GM12878 (cell line): Measurements from ENCODE around the gene PMPCA. TPM values are rescaled to one million over a fixed set of nuclear protein-coding genes. Genes with fewer than 3 reads are reported as not detected.

Experiments
- ATAC-seq: fragments of 200-7000 bp; cut with Tn5 transposase; 3 replicates; pipeline ENCODE4 v1.9.1; 2020; ENCODE audit warnings: mild to moderate bottlenecking, moderate library complexity
- BruUV-seq: library from RNA; stranded (reverse); fragments of 400-500 nt; replicated peaks from 2 replicates; lab custom pipeline; 2021; lab: Mats Ljungman, UMichigan
- CTCF ChIA-PET: fragments of 300-600 bp; sonication (Branson Sonifier 250); formaldehyde crosslinking; extraction: SDS; loops from one replicate; lab custom pipeline; 2021; ENCODE audit warnings: inconsistent platforms; lab: Yijun Ruan, JAX
- POLR2A ChIA-PET: fragments of 350-600 bp; formaldehyde crosslinking; extraction: SDS; loops from one replicate; lab custom pipeline; 2021; ENCODE audit warnings: inconsistent platforms; lab: Charles Lee
- RAD21 ChIA-PET: fragments of 300-600 bp; sonication (Branson Sonifier 250); formaldehyde crosslinking; loops from one replicate; lab custom pipeline; 2023; ENCODE audit warnings: antibody characterized with exemption; ENCODE audit not compliant: unreplicated experiment; lab: Charles Lee
- SMC1A ChIA-PET: fragments of 300-600 bp; sonication (Branson Sonifier 250); formaldehyde crosslinking; loops from one replicate; lab custom pipeline; 2023; ENCODE audit not compliant: unreplicated experiment, uncharacterized antibody; lab: Charles Lee
- DNase-seq: peaks from one replicate; pipeline ENCODE4 v3.0.0-alpha.2; 2011; ENCODE audit warnings: low read depth, low spot score
- FAIRE-seq: peaks from 3 replicates; lab custom pipeline; 2011; peaks lifted over from hg19 to GRCh38; lab: Jason Lieb, UNC
- H2AFZ ChIP-seq: 2 replicates; pipeline ENCODE4 v1.6.0; 2011; ENCODE audit warnings: low read depth, low read length, control low read depth; ENCODE audit not compliant: control insufficient read depth
- H3K27ac ChIP-seq: 2 replicates; pipeline ENCODE4 v1.5.1; 2011; ENCODE audit warnings: control low read depth; ENCODE audit not compliant: control insufficient read depth, insufficient read depth
- H3K27me3 ChIP-seq, 2 experiments: replicated peaks in 1 of 2; 2 replicates each; pipeline versions ENCODE4 v1.6.0 to v1.6.1; 2011; ENCODE audit warnings: low read length in 1 of 2; ENCODE audit not compliant: control insufficient read depth in 2 of 2, insufficient read depth in 2 of 2
- H3K36me3 ChIP-seq, 2 experiments: 2 replicates each; pipeline ENCODE4 v1.5.1; 2011; ENCODE audit warnings: low read length in 1 of 2; ENCODE audit not compliant: control insufficient read depth in 2 of 2, insufficient read depth in 2 of 2
- H3K4me1 ChIP-seq: 2 replicates; pipeline ENCODE4 v1.6.1; 2011; ENCODE audit warnings: mild to moderate bottlenecking, low read length, moderate library complexity, mixed read lengths; ENCODE audit not compliant: control insufficient read depth, insufficient read depth
- H3K4me2 ChIP-seq: 2 replicates; pipeline ENCODE4 v1.6.0; 2011; ENCODE audit warnings: control low read depth; ENCODE audit not compliant: control insufficient read depth, insufficient read depth
- H3K4me3 ChIP-seq: fragments of 200-600 bp; sonication (generic); 2 replicates; pipeline ENCODE4 v1.5.1; 2016
- H3K79me2 ChIP-seq: 2 replicates; pipeline ENCODE4 v1.6.0; 2011; ENCODE audit warnings: low read length; ENCODE audit not compliant: control insufficient read depth, insufficient read depth
- H3K9ac ChIP-seq: 2 replicates; pipeline ENCODE4 v1.8.0; 2011; ENCODE audit warnings: low read length, control low read depth, mixed read lengths; ENCODE audit not compliant: control insufficient read depth, insufficient read depth
- H3K9me3 ChIP-seq: replicated peaks from 3 replicates; pipeline ENCODE4 v1.5.1; 2011; ENCODE audit warnings: mild to moderate bottlenecking, low read length; ENCODE audit not compliant: control insufficient read depth, insufficient read depth
- H4K20me1 ChIP-seq: 2 replicates; pipeline ENCODE4 v1.6.0; 2011; ENCODE audit not compliant: control insufficient read depth, insufficient read depth
- CREB1 ChIP-seq: IDR thresholded peaks from 2 replicates; pipeline ENCODE4 v1.6.1; 2012; ENCODE audit warnings: low read depth, mild to moderate bottlenecking, inconsistent platforms
- MYB ChIP-seq: fragments of 150-350 bp; IDR thresholded peaks from 2 replicates; pipeline ENCODE4 v1.6.1; 2014; ENCODE audit warnings: mild to moderate bottlenecking, low read depth, low read length, borderline replicate concordance
- PKNOX1 ChIP-seq: fragments of 450-650 bp; IDR thresholded peaks from 2 replicates; pipeline ENCODE4 v1.6.1; 2016; ENCODE audit warnings: mild to moderate bottlenecking
- SMARCA5 ChIP-seq: fragments of 450-650 bp; IDR thresholded peaks from 2 replicates; pipeline ENCODE4 v1.6.1; 2017; ENCODE audit warnings: mild to moderate bottlenecking
- SRF ChIP-seq, 2 experiments: IDR thresholded peaks; 2 replicates each; pipeline ENCODE4 v1.6.1; 2011; ENCODE audit warnings: low read depth in 2 of 2, low read length in 2 of 2, mild to moderate bottlenecking in 1 of 2, moderate library complexity in 1 of 2
- ZNF384 ChIP-seq: IDR thresholded peaks from 2 replicates; pipeline ENCODE4 v1.6.1; 2012; ENCODE audit warnings: low read depth, mild to moderate bottlenecking, low read length, improper control_type of control experiment, borderline replicate concordance
- ZNF687 ChIP-seq: fragments of 450-650 bp; IDR thresholded peaks from 2 replicates; pipeline ENCODE4 v1.6.1; 2017; ENCODE audit warnings: mild to moderate bottlenecking, moderate library complexity
- WGBS: methylation state at CpG from one replicate; pipeline ENCODE4 v1.1.6; 2016; ENCODE audit warnings: low lambda C conversion rate; ENCODE audit not compliant: insufficient replicate concordance, insufficient coverage; ENCODE audit errors: missing lambda C conversion rate; 5-methylcytosine and 5-hydroxymethylcytosine counted together
- in situ Hi-C: fragments of 300-500 bp; cut with MboI; formaldehyde crosslinking; loops from 9 replicates; pipeline ENCODE4 v1.14.3; 2018; ENCODE audit warnings: mixed read lengths
- intact Hi-C: fragments of 100-400 bp; cut with micrococcal nuclease; formaldehyde crosslinking; loops from one replicate; pipeline ENCODE4 v1.14.2; 2022; ENCODE audit not compliant: unreplicated experiment
- polyA plus RNA-seq, 11 experiments: library from polyadenylated mRNA; depleted of rRNA in 4 of 11; unstranded in 6 of 11; stranded (reverse) in 5 of 11; fragments of >200 nt; fragmentation: Nextera tagmentation in 4 of 11; fragmentation: Illumina TruSeq in 1 of 11; extraction: Ambion mirVana in 4 of 11; extraction: Trizol in 1 of 11; gene quantifications; 1 replicate in 1 of 11; 2 replicates in 10 of 11; pipeline versions ENCODE4 v1.2.1 to v1.2.3, GENCODE V29; 2011 to 2016; ENCODE audit warnings: inconsistent platforms in 2 of 11, missing spikeins in 2 of 11, low read depth in 1 of 11
- total RNA-seq, 4 experiments: library from RNA; depleted of rRNA in 3 of 4; stranded (reverse); fragments of >200 nt in 3 of 4; fragmentation: Illumina TruSeq in 1 of 4; extraction: Trizol in 1 of 4; gene quantifications; 2 replicates each; pipeline versions ENCODE4 v1.2.1 to v1.2.3, GENCODE V29; 2013 to 2021
- TF ChIP-seq, protein P1 (sequence below): IDR thresholded peaks from 2 replicates; pipeline ENCODE4 v1.6.1; 2012; ENCODE audit warnings: improper control_type of control experiment, low read depth, low read length; ENCODE audit not compliant: insufficient replicate concordance

PMPCA gene
- total and polyA plus RNA-seq, 10 of the 15 experiments (the other 5 are each of a cell fraction or from before 2014, with no cell fraction given), result 8.1 to 137 (median 75.7) TPM

GRCh38 chr9:136416914-136417313, 6.5 kb downstream of the PMPCA start:
- no peaks in the 10 kb centered on the region for H3K9me3 ChIP-seq
- ATAC-seq, result no peak
- H3K36me3 ChIP-seq, result peaks cover 31 to 36% of the 10 kb centered on the region in 2 experiments; a peak in 3 of 4 replicates
- CTCF ChIA-PET, result no interaction called here
- peaks cover under 1% of the 10 kb centered on the region; the same call in 1 of the 2 replicates for H3K4me1 ChIP-seq
- TF ChIP-seq SRF (IDR thresholded peaks at IDR 0.05; ENCODE audit: low read depth in 2 of 2, low read length in 2 of 2), result no peak
- TF ChIP-seq ZNF687, result no peak
- no peak for TF ChIP-seq MYB
- TF ChIP-seq, protein P1, sequence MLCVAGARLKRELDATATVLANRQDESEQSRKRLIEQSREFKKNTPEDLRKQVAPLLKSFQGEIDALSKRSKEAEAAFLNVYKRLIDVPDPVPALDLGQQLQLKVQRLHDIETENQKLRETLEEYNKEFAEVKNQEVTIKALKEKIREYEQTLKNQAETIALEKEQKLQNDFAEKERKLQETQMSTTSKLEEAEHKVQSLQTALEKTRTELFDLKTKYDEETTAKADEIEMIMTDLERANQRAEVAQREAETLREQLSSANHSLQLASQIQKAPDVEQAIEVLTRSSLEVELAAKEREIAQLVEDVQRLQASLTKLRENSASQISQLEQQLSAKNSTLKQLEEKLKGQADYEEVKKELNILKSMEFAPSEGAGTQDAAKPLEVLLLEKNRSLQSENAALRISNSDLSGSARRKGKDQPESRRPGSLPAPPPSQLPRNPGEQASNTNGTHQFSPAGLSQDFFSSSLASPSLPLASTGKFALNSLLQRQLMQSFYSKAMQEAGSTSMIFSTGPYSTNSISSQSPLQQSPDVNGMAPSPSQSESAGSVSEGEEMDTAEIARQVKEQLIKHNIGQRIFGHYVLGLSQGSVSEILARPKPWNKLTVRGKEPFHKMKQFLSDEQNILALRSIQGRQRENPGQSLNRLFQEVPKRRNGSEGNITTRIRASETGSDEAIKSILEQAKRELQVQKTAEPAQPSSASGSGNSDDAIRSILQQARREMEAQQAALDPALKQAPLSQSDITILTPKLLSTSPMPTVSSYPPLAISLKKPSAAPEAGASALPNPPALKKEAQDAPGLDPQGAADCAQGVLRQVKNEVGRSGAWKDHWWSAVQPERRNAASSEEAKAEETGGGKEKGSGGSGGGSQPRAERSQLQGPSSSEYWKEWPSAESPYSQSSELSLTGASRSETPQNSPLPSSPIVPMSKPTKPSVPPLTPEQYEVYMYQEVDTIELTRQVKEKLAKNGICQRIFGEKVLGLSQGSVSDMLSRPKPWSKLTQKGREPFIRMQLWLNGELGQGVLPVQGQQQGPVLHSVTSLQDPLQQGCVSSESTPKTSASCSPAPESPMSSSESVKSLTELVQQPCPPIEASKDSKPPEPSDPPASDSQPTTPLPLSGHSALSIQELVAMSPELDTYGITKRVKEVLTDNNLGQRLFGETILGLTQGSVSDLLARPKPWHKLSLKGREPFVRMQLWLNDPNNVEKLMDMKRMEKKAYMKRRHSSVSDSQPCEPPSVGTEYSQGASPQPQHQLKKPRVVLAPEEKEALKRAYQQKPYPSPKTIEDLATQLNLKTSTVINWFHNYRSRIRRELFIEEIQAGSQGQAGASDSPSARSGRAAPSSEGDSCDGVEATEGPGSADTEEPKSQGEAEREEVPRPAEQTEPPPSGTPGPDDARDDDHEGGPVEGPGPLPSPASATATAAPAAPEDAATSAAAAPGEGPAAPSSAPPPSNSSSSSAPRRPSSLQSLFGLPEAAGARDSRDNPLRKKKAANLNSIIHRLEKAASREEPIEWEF, result no peak
- TF ChIP-seq SMARCA5, result no peak
- TF ChIP-seq CREB1, result no peak
- no peak for TF ChIP-seq PKNOX1
- no peak for TF ChIP-seq ZNF384
- TF ChIP-seq, all 136 proteins: peak for 0
- intact Hi-C loops (no loop called here), in situ Hi-C loops (no loop called here)
- Histone ChIP-seq H2AFZ (no peak overlapping the region), H3K27ac (no peak overlapping the region), H3K4me3 (no peak overlapping the region), H3K79me2 (peaks cover 12% of the 10 kb centered on the region), H4K20me1 (no peaks in the 10 kb centered on the region), H3K4me2 (no peak overlapping the region), H3K9ac (no peak overlapping the region), H3K27me3 (no peaks in the 10 kb centered on the region)
- POLR2A ChIA-PET, result no interaction called here
- DNase-seq (no peak), FAIRE-seq (no peak)
- WGBS, result 88% methylated on average over 19 of the region's 19 CpGs
- no TSS peak for BruUV-seq
- SMC1A ChIA-PET, result no interaction called here
- RAD21 ChIA-PET, result interaction anchor here (0.6 kb wide), 1 partner anchor 281 kb away, joined by 3 read pairs; no protein-coding TSS in a partner anchor
